ENCODE data around the gene ARHGEF7.

Gene ARHGEF7

DNA sequence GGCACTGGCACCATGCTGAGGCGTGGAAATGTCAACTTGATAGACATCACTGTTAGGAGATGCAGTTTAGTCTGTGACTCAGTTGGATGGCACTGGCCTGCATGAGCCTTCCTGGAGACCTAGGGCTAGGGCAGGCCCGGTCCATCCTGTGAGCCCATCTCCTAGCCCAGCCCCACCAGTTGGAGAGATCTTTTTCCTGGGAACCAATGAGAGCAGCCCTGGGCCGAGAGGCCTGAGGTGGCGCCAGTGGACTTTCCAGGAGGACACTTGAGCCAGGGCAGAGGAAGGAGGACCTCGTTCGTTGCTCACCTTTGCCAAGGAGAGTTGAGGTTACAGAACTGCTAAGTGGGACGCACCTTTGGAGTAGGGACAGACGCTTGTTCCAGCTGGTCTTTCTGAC, 104.8 kb downstream of the ARHGEF7 start:
- no peak for DNase-seq (ENCODE audit: low read depth, low spot score)

DNA sequence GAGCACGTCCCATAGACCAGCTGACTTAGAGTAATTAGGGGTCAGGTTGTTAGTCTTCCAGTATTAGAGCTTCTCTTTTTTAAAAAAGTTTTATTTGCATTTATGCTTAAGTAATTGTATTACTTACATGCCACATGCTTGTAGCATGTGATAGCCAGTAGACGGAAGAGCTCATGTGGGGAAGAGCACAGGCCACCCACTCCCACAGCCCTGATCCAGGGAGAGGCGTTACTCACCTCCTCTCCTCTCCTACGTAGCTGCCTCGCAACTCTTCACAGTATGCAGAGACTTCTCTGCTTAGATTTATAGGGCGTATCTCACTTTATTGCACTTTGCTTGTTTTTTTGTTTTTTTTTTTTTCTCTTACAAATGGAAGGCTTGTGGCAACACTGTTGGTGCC, 110.1 kb downstream of the ARHGEF7 start:
- no peak for DNase-seq (ENCODE audit: low read depth, low spot score)

DNA sequence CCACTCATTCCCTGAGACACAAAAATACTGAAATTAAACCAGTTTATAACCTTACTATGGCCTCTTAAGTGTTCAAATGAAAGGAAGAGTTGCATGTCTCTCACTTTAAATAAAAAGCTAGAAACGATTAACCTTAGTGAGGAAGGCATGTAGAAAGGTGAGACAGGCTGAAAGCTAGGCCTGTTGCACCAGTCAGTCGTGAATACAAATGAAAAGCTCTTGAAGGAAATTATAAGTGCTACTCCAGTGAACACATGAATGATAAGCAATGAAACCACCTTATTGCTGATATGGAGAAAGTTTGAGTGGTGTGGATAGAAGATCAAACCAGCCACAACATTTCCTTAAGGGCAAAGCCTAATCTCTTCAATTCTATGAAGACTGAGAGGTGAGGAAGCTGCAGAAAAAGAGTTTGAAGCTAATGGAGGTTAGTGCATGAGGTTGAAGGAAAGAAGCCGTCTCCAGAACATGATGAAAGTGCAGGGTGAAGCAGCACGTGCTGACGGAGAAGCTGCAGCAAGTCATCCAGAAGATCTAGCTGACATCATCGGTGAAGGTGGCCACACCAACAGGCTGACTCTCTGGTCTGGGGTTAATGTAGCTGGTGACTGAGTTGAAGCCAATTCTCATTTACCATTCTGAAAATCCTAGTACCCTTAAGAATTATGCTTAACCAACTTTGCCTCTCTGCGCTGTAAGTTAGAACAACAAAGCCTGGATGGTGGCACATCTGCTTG, 110.9 kb downstream of the ARHGEF7 start:
- no peak for DNase-seq (ENCODE audit: low read depth, low spot score)

- no peak for DNase-seq (ENCODE audit: low read depth, low spot score)
Measured at GRCh38 chr13:111227405-111227804, 112.3 kb downstream of the ARHGEF7 start.

GRCh38 chr13:111228262-111229144, 113.4 kb downstream of the ARHGEF7 start:
- DNase-seq (ENCODE audit: low read depth, low spot score): no peak

- DNase-seq (ENCODE audit: low read depth, low spot score): no peak
Measured at GRCh38 chr13:111230385-111230930, 115.3 kb downstream of the ARHGEF7 start.

DNA sequence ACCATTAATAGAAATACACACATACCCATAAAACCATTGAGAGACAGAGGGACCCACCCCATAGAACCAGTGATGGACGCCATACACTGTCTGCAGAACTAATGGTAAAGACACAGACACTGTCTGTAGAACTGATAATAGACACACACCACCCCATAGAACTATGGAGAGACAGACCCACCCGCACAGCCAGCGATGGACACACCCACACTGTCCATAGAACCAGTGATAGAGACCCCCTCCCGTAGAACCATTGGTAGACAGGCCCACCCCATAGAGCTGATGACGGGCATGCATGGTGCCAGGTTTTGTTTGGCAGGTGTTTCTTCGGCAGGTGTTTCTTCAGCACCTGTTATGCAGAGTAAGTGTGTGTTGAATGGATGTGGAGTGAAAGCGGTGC, 117.1 kb downstream of the ARHGEF7 start:
- DNase-seq (ENCODE audit: low read depth, low spot score): no peak

- no peak for DNase-seq (ENCODE audit: low read depth, low spot score)
Measured at GRCh38 chr13:111233080-111233479, 118.0 kb downstream of the ARHGEF7 start.

DNA sequence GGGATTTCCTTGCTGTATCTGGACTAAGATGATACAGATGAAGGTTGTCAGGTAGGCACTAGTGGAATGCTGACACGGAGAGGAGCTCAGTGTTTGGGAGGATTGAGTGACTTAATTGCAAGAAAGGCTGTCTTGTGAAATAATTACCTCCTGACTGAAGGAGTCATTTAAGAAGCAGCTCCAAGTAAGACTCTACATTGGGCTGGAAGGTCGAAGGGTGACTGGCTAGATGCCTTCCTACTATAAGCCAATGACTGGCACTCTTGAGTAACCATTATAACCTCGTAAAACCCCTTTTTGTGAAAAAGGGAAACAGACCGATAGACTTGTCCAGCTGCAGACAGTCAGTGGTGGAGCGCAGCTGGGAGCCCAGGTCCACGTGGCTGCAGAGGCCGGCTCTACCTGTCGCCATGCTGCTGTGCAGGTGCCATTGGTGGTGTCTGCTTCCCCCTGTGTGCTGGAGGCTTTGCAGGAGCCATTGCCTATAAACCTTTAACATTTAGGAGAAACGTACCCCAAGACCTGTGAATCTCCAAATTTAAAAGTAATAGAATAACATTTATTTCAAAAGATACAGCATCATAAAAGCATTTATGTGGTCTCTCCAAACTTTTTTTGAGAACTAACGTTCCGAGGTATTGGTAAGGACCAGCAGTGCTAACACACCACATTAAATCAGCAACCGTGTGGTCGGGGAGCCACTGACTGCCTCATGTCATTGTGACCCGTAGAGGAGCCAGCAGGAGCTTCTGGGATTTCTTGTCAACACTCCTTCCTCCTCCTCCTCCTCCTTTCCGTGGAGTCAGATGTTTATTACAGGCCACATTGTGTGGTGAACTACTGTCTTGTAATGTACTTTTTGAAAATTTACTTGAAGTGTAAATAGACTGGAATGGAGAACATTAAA, 124.9 kb downstream of the ARHGEF7 start:
- DNase-seq (ENCODE audit: low read depth, low spot score): no peak

DNA sequence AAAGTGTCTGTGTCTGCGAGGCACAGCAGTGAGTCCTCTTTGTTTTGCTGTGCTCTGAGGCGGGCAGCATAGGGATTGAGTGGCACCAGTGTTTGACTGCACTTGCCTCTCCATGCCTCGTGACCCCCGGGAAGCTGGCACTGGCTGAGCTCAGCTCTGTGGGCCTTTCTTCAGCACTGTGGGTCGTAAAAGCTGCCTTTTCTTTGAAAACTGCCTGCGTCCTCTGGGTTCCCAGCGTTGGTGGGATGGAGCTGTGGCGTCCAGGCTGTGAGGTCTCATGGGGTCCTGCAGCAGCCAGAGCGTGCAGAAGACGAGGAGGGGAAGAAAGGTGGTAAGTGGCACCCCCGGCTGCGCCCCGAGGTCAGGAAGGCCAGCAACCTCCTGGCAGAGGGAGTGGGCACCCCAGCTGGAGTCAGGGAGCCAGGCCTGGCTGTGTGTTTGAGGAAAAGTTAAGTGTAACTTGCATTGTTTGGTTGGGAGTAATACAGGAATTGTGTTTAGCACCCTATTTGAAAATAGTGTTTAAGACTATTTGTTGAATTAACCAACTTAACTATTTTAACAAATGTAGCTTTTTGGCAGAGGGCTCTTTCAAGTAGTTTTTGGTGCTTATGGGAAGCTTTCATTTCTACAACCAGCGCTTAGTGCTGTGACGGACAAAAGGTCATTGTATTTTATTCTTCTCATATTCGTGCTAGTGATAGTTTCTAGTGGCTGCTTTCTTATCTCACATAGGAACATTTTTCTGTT, 126.1 kb downstream of the ARHGEF7 start:
- DNase-seq (ENCODE audit: low read depth, low spot score): no peak

DNA sequence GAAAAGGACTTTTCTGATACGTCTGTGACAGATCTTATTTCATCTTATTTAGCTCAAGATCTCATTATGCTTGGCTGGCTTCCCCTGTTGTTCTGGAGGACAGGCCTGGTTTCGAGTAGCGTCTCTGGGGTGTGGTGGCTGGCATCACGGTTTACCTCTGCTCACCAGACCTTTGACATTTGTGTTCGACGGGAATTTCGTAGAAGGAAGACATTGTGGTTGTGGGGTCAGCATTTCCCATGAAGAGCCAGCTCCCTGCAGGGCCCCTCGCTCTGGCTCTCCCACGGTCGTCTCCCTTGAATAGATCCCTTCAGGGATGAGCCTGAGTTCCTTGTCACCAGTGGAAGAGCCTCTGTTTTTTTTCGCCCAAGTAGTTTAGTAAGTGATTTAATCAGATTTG, 126.8 kb downstream of the ARHGEF7 start:
- DNase-seq (ENCODE audit: low read depth, low spot score): no peak

DNA sequence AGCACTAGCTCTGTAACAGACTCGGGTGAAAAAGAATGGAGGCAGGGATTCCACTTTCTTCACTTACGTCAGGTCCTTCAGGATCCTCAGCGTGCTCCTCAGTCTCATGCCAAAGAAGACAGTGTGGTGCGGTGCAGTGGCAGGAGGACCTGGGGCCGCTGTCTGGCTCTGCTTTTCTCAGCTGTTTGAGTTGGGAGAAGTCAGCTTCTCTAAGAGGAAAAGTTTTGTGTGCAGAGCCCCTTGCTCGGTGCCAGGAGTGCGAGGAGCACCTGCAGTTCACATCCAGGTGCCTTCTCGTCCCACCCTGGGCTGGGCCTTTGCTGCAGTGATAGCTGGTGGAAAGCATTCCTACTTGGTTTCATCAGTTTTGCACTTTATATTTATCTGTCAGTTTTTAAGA, 127.5 kb downstream of the ARHGEF7 start:
- DNase-seq (ENCODE audit: low read depth, low spot score): no peak

DNA sequence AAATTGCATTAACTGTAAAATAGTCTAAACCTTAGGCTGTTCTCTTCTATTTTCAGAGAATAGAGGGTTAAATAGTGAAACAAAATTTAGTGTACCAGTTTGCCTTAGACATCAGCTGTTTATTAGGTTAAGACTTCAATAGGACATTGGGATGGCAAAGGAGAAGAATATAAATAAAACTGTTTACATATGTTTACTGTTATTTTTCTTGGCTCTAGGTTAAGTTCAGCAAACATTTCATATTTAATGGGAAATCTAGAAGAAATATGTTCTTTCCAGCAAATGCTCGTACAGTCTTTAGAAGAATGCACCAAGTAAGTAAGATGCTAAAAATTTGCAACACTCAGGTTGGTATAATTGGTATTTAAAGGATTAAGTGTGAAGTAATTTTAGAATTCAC, 128.9 kb downstream of the ARHGEF7 start:
- DNase-seq (ENCODE audit: low read depth, low spot score): no peak

DNA sequence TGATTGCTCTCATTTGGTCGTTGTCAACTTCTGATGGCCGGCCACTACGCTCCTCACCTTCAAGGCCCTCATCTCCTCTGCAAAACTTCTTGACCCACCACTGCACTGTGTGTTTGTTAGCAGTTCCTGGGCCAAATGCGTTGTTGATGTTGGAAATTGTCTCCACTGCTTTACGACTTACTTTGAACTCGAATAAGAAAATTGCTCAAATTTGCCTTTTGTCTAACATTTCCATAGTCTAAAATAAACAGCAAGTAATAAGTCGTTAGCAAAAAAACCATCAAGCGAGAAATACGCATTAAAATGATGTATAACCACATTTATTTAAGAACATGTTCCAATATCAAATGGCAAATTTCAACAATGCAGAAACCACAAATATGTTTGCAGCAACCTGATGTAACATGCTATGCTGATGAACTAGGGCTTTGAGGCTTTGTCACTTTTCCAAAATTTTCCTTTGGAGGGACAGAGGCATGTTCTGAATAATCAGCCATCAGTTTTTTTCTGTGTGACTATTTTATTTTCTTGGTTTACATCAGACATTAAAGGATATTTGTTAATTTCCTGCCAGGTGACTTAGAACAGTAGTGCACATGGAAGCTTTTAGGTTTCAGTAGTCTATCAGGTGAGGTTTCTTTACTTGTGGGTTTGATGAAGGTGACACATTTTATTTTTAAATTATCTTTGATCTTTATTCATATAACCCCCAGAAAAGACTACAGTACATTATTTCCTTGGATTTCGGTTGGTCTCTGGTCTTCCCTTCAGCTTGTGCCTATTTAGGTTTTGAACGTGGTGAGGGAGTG, 130.7 kb downstream of the ARHGEF7 start:
- DNase-seq (ENCODE audit: low read depth, low spot score): no peak

DNA sequence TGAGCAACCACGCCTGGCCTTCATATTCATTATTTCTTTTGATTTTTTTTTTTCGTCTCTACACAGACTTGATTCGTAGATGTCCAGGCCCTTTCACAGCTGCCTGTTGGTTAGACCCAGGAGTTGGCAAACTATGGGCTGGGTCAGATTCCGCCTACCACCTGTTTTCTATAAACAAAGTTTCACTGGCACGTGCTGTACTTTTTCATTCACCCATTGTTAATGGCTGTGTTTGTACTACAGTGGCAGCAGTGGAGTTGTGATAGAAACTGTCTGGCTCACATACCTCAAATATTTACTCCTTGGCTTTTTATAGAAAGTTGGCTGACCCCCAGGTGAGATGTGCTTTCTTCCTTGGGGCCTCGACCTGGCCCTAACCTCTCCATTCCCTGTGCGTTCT, 132.4 kb downstream of the ARHGEF7 start:
- no peak for DNase-seq (ENCODE audit: low read depth, low spot score)

- DNase-seq (ENCODE audit: low read depth, low spot score): no peak
Measured at GRCh38 chr13:111248822-111249221, 133.7 kb downstream of the ARHGEF7 start.

DNA sequence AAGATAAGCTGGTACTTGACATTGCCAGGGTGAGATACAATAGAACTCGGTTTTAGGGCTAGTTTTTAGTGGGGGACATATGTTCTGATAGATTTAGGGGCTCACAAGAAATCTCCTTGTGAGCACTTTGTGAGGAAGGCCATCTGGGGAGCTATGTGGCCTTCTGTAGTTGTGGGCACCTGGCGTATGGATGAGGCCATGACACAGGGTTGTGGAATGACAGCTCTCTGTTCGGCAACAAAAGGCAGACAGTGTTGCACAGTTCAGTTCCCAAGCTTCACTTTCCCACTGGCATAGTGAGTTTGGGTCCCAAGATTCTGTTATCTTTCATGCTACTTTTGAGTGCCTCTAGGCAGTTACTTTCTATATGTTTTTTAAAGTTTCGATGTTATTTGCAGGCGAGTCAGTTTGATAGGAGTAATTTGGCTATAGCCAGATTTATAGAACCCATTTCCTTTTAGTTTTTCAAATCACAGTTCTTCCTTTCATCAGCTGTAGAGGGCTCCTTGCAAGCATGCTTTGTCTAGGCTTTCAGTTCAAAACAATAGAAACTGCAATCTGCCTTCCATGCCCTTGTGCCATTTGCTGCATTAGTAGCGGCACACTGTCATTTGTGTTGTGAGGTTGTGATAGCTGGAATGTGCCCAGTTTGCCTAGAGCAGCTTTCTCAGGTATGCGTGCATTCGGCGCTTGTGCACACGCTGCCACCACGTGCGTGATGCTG, 134.7 kb downstream of the ARHGEF7 start:
- DNase-seq (ENCODE audit: low read depth, low spot score): no peak

- peak; percentile 67 for DNase-seq (ENCODE audit: low read depth, low spot score)
Measured at GRCh38 chr13:111251646-111252445, 136.7 kb downstream of the ARHGEF7 start.
